ENCODE results near the gene SENP8. TPM values are rescaled to one million over a fixed set of nuclear protein-coding genes. Genes with fewer than 3 reads are reported as not detected.
"Not testable (repeated sequence)": the region's sequence is repeated elsewhere in the genome, so short reads cannot be mapped to it uniquely, and the experiment has no call there.

Gene SENP8
- total RNA-seq, 2 experiments from 2014 or later, result 1.2 to 1.3 TPM

DNA sequence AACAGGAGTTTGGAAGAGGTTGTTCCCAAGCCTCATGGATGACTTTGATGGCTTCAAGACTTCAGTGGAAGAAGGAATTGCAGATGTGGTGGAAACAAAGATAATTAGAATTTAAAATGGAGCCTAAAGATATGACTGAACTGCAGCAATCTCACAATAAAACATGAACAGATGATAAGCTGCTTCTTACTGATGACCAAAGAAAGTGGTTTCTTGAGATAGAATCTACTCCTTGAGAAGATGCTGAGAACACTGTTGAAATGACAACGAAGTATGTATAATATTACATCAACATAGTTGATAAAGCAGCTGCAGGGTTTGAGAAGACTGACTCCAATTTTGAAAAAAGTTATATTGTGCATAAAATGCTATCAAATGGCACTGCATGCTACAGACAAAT lies 21.4 kb upstream of the SENP8 start:
- Mint-ChIP-seq H3K4me1 (no peaks in the 10 kb centered on the region), H3K36me3 (ENCODE audit: low read depth) (no peaks in the 10 kb centered on the region), H3K27me3 (no peaks in the 10 kb centered on the region), H3K27ac (no peak overlapping the region), H3K4me3 (no peak overlapping the region), H3K9me3 (no peaks in the 10 kb centered on the region)
- POLR2A ChIA-PET, result no interaction called here
- CTCF ChIA-PET, result no interaction called here
- no peak for DNase-seq

DNA sequence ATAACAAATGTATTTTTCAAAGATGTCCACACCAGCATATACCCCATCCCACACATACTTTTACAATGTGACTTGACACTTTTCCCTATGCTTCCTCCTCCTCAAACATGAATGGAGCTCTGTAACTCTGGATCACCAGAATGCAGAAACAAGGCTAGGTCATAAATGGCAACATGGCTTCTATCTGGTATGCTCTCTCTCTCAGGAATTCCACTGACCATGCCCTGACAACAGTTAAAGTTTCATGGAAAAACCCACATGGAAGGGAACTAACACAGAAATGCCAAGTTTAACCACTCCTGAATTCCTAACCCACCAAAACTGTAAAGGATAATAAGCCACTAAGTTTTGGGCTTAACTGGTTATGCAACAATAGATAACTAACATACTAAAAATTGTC lies 20.2 kb upstream of the SENP8 start:
- CTCF ChIA-PET, result no interaction called here
- Mint-ChIP-seq H3K4me3 (no peak overlapping the region), H3K36me3 (ENCODE audit: low read depth) (no peaks in the 10 kb centered on the region), H3K27me3 (no peaks in the 10 kb centered on the region), H3K9me3 (no peaks in the 10 kb centered on the region), H3K27ac (no peak overlapping the region), H3K4me1 (no peaks in the 10 kb centered on the region)
- POLR2A ChIA-PET, result no interaction called here
- DNase-seq, result no peak

DNA sequence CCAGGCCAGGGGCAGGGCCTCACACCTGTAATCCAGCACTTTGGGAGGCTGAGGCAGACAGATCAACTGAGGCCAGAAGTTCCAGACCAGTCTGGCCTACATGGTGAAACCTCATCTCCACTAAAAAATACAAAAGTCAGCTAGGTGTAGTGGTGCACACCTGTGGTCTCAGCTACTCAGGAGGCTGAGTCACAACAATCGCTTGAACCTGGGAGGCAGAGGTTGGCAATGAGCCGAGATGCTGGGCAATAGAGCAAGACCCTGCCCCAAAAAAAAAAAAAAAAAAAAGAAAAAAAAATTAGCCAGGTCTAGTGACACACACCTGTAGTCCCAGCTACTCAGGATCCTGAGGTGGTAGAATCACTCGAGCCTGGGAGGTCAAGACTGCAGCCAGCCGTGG lies 19.0 kb upstream of the SENP8 start:
- no peaks in the 10 kb centered on the region for H3K4me1 Mint-ChIP-seq
- POLR2A ChIA-PET, result no interaction called here
- no peak overlapping the region for H3K27ac Mint-ChIP-seq
- no peaks in the 10 kb centered on the region for H3K27me3 Mint-ChIP-seq
- CTCF ChIA-PET, result no interaction called here
- H3K36me3 Mint-ChIP-seq (ENCODE audit: low read depth), result no peaks in the 10 kb centered on the region
- no peak for DNase-seq
- H3K9me3 Mint-ChIP-seq, result no peaks in the 10 kb centered on the region
- no peak overlapping the region for H3K4me3 Mint-ChIP-seq

DNA sequence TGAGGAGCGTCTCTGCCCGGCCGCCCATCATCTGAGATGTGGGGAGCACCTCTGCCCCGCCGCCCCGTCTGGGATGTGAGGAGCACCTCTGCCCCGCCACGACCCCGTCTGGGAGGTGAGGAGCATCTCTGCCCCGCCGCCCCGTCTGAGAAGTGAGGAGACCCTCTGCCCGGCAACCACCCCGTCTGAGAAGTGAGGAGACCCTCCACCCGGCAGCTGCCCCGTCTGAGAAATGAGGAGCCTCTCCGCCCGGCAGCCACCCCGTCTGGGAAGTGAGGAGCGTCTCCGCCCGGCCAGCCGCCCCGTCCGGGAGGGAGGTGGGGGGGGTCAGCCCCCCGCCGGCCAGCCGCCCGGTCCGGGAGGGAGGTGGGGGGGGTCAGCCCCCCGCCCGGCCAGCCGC lies 17.7 kb upstream of the SENP8 start:
- H3K27me3 Mint-ChIP-seq; H3K4me1 Mint-ChIP-seq; H3K9me3 Mint-ChIP-seq; H3K36me3 Mint-ChIP-seq (ENCODE audit: low read depth); H3K27ac Mint-ChIP-seq; POLR2A ChIA-PET; H3K4me3 Mint-ChIP-seq; CTCF ChIA-PET; DNase-seq: not testable (repeated sequence)

DNA sequence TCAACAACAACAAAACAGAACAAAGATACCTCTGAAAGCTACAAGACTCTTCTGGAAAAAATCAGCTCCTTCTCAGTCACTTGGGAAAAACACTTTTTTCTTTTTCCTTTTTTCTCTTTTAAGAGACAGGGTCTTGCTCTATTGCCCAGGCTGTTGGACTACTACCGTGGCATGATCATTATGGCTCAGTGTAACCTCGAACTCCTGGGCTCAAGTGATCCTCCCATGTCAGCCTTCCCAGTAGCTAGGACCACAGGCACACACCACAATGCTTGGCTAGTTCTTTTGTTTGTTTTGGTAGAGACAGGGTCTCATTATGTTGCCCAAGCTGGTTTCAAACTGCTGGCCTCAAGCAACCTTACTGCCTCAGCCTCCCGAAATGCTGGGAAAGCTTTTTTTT lies 13.1 kb upstream of the SENP8 start:
- H3K27me3 Mint-ChIP-seq, result no peaks in the 10 kb centered on the region
- no peak overlapping the region for H3K27ac Mint-ChIP-seq
- POLR2A ChIA-PET, result no interaction called here
- no peaks in the 10 kb centered on the region for H3K9me3 Mint-ChIP-seq
- DNase-seq, result no peak
- H3K4me1 Mint-ChIP-seq, result no peaks in the 10 kb centered on the region
- H3K36me3 Mint-ChIP-seq (ENCODE audit: low read depth), result no peaks in the 10 kb centered on the region
- CTCF ChIA-PET, result interaction anchor here (0.8 kb wide), 1 partner anchor 14 kb away, joined by 3 read pairs; no protein-coding TSS in a partner anchor
- no peak overlapping the region for H3K4me3 Mint-ChIP-seq

DNA sequence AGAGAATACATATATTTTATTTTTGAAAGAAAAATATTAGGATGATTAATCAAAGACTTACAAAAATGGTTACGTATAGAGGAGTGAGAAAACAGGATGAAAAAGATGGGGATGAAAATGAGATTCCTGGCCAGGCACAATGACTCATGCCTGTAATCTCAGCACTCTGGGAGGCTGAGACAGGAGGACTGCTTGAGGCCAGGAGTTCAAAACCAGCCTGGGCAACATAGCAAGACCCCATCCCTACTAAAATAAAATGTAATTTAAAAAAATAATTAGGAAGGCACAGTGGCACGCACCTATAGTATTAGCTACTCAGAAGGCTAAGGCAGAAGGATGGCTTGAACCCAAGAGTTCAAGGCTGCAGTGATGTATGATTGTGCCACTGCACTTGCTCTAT lies 12.1 kb upstream of the SENP8 start:
- ChIA-PET POLR2A (no interaction called here), CTCF (no interaction called here)
- Mint-ChIP-seq H3K27me3 (no peaks in the 10 kb centered on the region), H3K27ac (no peak overlapping the region), H3K36me3 (ENCODE audit: low read depth) (no peaks in the 10 kb centered on the region), H3K4me1 (no peaks in the 10 kb centered on the region), H3K4me3 (no peak overlapping the region), H3K9me3 (no peaks in the 10 kb centered on the region)
- DNase-seq, result no peak

DNA sequence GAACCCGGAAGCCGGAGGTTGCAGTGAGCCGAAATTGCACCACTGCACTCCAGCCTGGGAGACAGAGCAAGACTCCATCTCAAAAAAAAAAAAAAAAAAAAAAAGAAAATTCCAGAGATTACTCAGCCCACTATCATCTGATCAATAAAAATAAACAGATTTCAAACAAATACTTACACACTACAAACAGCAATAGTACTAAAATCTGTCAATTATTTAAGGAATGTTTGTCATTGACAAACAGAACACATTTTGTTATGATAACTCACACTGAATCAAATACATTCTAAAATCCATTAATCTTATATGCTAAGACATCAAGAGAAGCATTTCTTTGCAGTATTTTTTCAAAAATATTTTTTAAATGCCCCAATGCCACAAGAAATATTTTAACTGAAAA lies 7.8 kb upstream of the SENP8 start:
- no peaks in the 10 kb centered on the region for H3K9me3 Mint-ChIP-seq
- H3K27me3 Mint-ChIP-seq, result peaks cover 4% of the 10 kb centered on the region
- H3K27ac Mint-ChIP-seq, result no peak overlapping the region
- ChIA-PET POLR2A (no interaction called here), CTCF (no interaction called here)
- H3K4me1 Mint-ChIP-seq, result peaks cover 8% of the 10 kb centered on the region
- DNase-seq, result no peak
- no peaks in the 10 kb centered on the region for H3K36me3 Mint-ChIP-seq (ENCODE audit: low read depth)
- H3K4me3 Mint-ChIP-seq, result no peak overlapping the region

DNA sequence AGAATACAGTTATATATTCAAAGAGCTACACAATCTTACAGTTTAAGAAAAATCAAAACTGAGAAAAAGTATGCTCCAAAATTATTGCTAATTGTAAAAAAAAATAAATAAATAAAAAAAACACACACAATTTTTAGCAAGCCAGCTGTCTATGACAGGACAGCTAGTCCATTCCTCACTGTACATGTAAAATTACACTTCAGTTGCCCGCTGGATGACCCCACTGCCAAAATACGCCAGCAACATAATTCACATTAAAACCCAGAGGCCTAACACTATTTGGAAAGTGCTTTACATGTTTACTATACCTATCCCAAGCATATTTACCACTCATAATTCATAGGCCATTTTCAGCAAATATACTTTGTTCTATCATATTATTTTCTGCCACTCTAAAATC lies 6.1 kb upstream of the SENP8 start:
- DNase-seq, result no peak
- no peaks in the 10 kb centered on the region for H3K9me3 Mint-ChIP-seq
- ChIA-PET CTCF (interaction anchor here (0.9 kb wide), 1 partner anchor 20 kb away, joined by 4 read pairs; no protein-coding TSS in a partner anchor), POLR2A (no interaction called here)
- H3K4me1 Mint-ChIP-seq, result peaks cover 22% of the 10 kb centered on the region
- H3K27ac Mint-ChIP-seq, result no peak overlapping the region
- no peak overlapping the region for H3K4me3 Mint-ChIP-seq
- no peaks in the 10 kb centered on the region for H3K36me3 Mint-ChIP-seq (ENCODE audit: low read depth)
- H3K27me3 Mint-ChIP-seq, result peaks cover 11% of the 10 kb centered on the region

DNA sequence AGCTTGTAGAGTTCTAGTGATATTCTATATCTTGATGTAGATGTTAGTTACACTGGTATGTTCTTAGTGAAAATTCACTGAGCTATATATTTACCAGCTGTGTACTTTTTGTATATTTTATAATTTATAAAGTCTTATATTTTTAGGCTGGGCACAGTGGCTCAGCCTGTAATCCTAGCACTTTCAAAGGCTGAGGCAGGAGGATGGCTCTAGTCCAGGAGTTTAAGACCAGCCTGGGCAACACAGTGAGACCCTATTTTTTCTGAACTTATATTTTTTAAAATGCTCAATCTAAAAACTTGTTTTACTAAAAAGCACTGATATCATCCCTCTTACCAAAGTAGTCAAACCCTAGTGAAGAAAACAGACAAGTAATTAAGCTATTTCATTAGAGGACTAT lies 5.4 kb upstream of the SENP8 start:
- CTCF ChIA-PET, result interaction anchor here (0.9 kb wide), 1 partner anchor 21 kb away, joined by 4 read pairs; no protein-coding TSS in a partner anchor
- H3K4me1 Mint-ChIP-seq, result peaks cover 23% of the 10 kb centered on the region
- no peak overlapping the region for H3K4me3 Mint-ChIP-seq
- H3K36me3 Mint-ChIP-seq (ENCODE audit: low read depth), result no peaks in the 10 kb centered on the region
- no peaks in the 10 kb centered on the region for H3K9me3 Mint-ChIP-seq
- H3K27ac Mint-ChIP-seq, result no peak overlapping the region
- peaks cover 11% of the 10 kb centered on the region for H3K27me3 Mint-ChIP-seq
- POLR2A ChIA-PET, result no interaction called here
- DNase-seq, result no peak

DNA sequence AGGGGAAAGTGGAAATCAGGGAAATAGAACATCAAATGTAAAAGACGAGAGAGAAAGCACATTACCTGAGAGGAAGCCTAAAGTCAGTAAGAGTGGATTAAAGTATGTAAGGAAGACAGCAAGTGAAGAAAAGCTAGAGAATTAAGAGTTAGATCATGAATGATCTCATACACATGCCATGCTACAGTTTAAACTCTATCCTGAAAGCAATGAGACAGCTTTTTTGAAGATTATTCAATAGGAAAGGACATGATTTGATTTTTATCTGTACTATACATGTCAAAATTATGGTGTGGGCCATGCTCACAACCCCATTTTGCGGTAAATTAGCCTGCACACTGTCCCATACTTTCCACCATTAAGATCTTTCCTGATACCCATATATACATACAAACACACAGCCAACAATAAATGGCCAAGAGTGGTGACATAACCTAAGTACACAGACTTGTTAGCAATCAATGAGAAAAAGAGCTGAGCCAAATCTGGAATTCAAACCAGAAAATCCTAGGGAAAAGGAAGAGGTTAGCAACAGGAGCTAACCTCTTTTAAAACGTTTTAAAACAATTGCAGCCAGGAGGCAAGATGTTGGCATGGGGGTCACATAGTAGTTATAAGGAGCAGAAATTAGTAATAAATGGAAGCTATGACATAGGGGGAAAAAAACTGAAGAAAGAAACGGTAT lies 4.7 kb upstream of the SENP8 start:
- CTCF ChIA-PET, result no interaction called here
- no peak overlapping the region for H3K4me3 Mint-ChIP-seq

DNA sequence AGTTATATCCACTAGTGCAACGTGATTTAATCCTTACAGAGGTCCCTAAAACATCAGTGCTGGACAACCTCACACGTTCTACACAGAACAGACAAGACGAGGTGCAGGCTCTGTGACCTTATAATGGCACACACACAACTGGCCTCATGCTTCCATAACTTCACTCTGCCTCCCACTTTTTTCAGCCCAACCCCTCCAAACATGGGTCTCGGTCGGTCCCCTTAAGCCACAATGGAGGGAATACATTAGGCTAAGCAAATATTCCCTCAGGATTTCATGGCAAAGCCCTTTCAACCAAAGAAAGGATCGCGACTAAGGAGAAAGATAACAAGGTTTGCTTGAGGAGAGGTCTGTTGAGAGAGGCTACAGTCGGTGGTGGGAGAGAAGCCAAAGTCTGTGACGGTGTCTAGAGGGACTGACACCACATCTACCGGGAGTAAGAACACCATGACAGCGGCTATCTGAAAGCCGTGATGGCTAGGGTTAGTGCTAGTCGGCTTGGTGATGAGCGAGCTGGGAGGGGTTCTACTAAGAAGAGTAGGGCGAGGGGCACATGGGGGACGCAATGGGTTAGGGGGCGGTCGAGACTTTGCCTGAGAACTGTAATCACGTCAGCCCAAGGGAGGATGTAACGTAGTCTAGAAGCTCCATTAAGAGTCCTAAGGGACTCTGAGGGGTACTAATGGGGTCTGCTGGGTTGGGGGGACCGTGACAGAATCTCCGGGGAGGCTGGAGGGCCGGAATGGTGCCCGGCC lies 1.3 kb upstream of the SENP8 start:
- Mint-ChIP-seq H3K36me3 (ENCODE audit: low read depth) (no peaks in the 10 kb centered on the region), H3K4me1 (peaks cover 35% of the 10 kb centered on the region), H3K9me3 (no peaks in the 10 kb centered on the region), H3K27ac (peak overlapping the region; percentile 88), H3K4me3 (peak overlapping the region; percentile 95), H3K27me3 (peaks cover 11% of the 10 kb centered on the region)
- DNase-seq, result no peak
- POLR2A ChIA-PET, result no interaction called here
- CTCF ChIA-PET, result no interaction called here

More for the DNA sequence above, 4.7 kb upstream of the SENP8 start:
- H3K9me3 Mint-ChIP-seq, result no peaks in the 10 kb centered on the region
- DNase-seq, result no peak
- peaks cover 11% of the 10 kb centered on the region for H3K27me3 Mint-ChIP-seq
- H3K36me3 Mint-ChIP-seq (ENCODE audit: low read depth), result no peaks in the 10 kb centered on the region
- POLR2A ChIA-PET, result interaction anchor here (0.7 kb wide), 1 partner anchor 60 kb away, joined by 3 read pairs; no protein-coding TSS in a partner anchor
- H3K4me1 Mint-ChIP-seq, result peaks cover 23% of the 10 kb centered on the region
- H3K27ac Mint-ChIP-seq, result no peak overlapping the region

DNA sequence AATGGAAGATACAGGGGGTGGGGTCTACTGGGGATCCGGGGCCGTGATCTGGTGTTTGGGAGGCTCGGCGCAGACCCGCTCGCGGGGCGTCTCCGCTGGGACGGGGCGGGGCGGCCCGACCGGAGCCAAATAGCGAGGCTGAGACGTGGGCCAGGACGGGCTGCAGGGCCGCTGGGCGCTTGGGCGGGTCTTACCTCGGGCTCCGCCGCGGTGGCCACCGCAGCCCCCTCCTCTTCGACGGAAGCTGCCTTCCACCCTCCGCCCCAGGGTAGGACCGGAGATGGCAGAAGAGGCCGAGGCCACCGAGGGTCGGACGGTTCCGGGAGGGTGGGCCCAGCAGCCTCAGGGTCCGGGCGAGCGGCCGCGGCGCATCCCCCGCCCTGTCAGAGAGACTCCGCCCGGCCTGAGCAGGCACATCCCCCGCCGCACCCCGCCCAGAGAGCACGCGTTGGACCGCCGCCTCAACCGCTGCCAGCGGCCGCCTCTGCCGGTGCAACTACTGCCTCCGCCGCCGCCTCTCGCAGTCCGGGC lies 652 bp upstream of the SENP8 start:
- DNase-seq, result peak; percentile 71
- ChIA-PET POLR2A (interaction anchor here (0.6 kb wide), 1 partner anchor 61 kb away, joined by 4 read pairs; no protein-coding TSS in a partner anchor), CTCF (no interaction called here)
- H3K4me1 Mint-ChIP-seq, result peaks cover 35% of the 10 kb centered on the region
- no peaks in the 10 kb centered on the region for H3K36me3 Mint-ChIP-seq (ENCODE audit: low read depth)
- peak overlapping the region; percentile 95 for H3K4me3 Mint-ChIP-seq
- peak overlapping the region; percentile 98 for H3K27ac Mint-ChIP-seq
- peaks cover 11% of the 10 kb centered on the region for H3K27me3 Mint-ChIP-seq
- H3K9me3 Mint-ChIP-seq, result no peaks in the 10 kb centered on the region

DNA sequence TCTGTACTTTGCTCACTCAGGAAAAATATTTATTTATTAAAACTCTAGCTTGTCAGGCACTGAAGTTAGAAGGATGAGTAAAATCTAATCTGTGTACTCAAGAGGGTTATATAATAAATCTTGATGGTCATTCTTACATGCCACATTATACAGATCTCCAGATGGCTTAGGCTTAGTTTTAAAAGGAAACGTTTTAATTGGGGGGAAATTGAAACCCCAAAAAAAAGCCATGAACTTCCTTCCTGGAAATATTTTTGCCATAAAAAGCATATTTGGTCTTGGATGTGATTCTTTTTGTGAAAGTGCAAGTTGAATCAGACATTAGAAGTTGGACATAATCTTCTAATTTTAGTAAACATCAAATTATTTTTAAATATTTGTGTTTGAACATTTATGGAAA lies 6.0 kb downstream of the SENP8 start:
- ChIA-PET CTCF (interaction anchor here (1.2 kb wide), 1 partner anchor 10 kb away, joined by 3 read pairs; no protein-coding TSS in a partner anchor), POLR2A (no interaction called here)
- Mint-ChIP-seq H3K27me3 (no peaks in the 10 kb centered on the region), H3K36me3 (ENCODE audit: low read depth) (no peaks in the 10 kb centered on the region), H3K4me3 (no peak overlapping the region), H3K27ac (no peak overlapping the region), H3K9me3 (no peaks in the 10 kb centered on the region), H3K4me1 (peaks cover 5% of the 10 kb centered on the region)
- DNase-seq, result no peak
